Activated CD8-positive, alpha-beta memory T cell treated with anti-CD3 and anti-CD28 coated beads for 4 hours (primary cell): ENCODE results near the gene AIM2.
"Not testable (repeated sequence)": the region's sequence is repeated elsewhere in the genome, so short reads cannot be mapped to it uniquely, and the experiment has no call there.

Source experiments
- DNase-seq, 2 donors: peaks; one replicate each; pipeline ENCODE4 v3.0.0-alpha.2; 2020; ENCODE audit warnings: low read depth in 2 of 2

AIM2 gene, protein sequence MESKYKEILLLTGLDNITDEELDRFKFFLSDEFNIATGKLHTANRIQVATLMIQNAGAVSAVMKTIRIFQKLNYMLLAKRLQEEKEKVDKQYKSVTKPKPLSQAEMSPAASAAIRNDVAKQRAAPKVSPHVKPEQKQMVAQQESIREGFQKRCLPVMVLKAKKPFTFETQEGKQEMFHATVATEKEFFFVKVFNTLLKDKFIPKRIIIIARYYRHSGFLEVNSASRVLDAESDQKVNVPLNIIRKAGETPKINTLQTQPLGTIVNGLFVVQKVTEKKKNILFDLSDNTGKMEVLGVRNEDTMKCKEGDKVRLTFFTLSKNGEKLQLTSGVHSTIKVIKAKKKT

DNA sequence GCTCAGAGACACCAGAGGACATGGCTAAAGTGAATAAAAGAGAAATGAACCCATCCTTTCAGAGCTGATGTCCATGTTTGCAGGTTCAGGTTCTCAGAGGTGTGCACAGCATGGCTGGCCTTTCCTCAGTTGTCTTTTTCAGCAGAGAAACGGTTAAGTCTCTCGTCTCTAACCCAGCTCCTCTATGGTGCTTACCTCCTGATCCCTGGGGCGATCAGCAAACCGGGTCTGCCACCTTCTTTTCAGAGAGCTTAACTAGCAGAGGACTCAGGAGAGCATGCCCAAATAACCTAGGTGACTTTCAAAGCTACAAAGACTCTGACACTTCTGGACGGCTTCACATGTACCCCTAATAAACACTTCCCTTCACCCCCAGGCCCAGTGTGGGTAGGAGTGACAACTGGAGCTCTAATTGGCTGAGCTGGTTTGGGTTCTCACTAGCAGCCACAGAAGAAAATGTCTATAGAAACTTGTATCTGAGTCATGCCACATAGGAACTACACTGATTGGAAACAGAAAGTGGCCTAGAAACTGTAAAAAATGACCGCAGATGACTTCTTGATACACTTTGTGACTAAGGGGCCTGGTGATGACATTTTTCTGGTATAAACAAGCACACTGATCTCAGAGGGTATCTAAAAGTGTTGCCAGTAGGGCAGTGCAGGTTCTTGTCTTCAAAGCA lies at the start of gene AIM2:
Gene AIM2, minus strand, starts transcription at position 329 of the 682 bp plus-strand sequence. CDS start 3,267 bp downstream, outside the sequence.
- peak; percentile 30 to 39 for DNase-seq

GRCh38 chr1:159123587-159123986 lies 47.0 kb upstream of the AIM2 start:
- DNase-seq, result no peak

GRCh38 chr1:159122005-159122621 lies 45.5 kb upstream of the AIM2 start:
- no peak for DNase-seq

DNA sequence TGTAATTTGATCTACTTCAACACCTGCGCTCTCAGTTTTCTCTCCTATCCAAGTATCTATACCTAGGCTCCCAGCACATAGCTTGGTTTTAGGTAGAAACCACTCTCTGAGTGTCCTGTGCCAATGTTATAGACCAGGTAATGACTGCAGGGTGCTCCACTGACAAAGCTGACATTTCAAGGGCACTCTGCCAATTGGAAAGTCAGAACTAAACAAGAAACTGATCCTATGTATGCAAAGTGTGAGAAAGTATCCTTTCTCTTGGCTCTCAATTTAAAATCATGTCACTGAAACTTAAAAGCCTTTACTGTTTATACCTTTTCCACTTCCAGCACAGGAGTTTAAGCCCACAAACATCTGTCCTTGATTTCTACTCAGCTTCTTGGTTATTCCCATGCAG lies 45.0 kb upstream of the AIM2 start:
- no peak for DNase-seq

- no peak for DNase-seq
These were observed 43.8 kb upstream of the AIM2 start for GRCh38 chr1:159120317-159120716.

DNA sequence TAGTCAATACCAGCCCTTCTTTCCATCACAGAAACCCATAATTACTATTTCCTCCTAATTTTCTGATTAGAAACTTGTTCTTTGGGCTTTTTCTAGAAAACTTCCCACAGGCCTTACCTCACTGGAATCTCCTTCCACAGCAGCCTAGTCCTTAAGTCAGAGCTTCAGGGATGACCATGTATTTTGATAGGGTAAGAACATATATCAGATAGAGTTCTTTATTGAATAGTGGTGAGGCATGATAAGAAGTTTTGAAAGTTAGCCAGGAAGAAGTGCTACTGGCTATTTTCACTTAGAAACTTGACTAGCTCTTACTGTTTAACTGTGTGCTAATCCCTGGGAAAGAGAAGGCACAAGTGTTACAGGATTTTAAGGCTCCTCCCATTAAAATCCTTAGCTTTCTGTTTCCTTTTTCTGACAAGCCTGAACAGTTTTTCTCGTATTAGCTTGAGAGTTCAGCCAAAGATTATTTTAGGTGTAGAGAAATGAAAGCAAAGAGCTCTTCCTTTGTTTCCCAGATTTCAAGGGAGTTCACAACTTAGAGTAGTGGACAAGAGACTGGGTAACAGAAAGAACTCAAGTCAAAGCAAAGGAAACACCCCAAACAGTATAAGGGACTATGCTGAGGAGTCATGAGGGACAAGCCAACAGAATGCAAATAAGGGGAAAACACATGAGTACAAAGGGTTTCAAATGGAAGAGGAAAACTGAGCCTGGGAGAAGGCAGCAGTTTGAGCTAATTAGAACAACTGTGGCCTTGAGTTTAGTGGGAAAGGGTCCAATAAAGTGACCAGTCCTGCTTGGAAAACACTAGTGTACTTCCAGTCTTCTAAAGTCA lies 37.2 kb upstream of the AIM2 start:
- no peak for DNase-seq

DNA sequence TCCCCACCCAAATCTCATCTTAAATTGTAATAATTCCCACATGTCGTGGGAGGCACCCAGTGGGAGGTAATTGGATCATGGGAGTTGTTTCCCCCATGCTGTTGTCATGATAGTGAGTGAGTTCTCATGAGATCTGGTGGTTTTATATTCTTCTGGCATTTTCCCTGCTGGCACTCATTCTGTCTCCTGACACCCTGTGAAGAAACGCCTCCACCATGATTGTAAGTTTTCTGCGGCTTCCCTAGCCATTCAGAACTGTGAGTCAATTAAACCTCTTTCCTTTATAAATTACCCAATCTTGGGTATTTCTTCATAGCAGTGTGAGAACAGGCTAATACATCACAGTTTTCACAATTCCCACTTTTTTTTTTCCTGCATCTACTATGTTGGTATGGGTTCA lies 26.5 kb upstream of the AIM2 start:
- DNase-seq, result not testable (repeated sequence)

GRCh38 chr1:159100589-159100988 lies 24.0 kb upstream of the AIM2 start:
- no peak for DNase-seq

GRCh38 chr1:159098596-159098995 lies 22.0 kb upstream of the AIM2 start:
- DNase-seq, result no peak

- DNase-seq, result no peak
These were observed 15.6 kb upstream of the AIM2 start for GRCh38 chr1:159092036-159092760.

DNA sequence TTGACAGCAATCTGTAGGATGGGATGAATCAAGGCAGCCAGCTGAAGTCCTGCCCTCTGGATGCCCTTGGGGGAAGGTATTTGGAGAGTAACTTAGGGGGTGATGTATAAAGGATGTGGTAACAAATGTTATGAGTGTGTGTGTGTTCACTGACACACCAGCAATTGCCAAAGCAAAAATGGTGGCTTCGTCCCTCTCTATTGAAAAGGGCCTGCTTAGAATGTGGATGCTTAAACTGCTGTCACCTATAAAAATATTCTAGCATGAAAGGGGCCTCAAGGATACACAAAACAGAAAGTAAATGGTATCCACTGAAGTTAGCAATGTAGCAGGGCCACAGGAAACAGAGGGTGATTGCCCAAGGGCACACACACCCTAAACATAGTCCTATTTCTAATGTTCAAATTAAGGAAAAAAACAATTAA lies 15.1 kb upstream of the AIM2 start:
- no peak for DNase-seq

GRCh38 chr1:159091180-159091560 lies 14.6 kb upstream of the AIM2 start:
- no peak for DNase-seq

DNA sequence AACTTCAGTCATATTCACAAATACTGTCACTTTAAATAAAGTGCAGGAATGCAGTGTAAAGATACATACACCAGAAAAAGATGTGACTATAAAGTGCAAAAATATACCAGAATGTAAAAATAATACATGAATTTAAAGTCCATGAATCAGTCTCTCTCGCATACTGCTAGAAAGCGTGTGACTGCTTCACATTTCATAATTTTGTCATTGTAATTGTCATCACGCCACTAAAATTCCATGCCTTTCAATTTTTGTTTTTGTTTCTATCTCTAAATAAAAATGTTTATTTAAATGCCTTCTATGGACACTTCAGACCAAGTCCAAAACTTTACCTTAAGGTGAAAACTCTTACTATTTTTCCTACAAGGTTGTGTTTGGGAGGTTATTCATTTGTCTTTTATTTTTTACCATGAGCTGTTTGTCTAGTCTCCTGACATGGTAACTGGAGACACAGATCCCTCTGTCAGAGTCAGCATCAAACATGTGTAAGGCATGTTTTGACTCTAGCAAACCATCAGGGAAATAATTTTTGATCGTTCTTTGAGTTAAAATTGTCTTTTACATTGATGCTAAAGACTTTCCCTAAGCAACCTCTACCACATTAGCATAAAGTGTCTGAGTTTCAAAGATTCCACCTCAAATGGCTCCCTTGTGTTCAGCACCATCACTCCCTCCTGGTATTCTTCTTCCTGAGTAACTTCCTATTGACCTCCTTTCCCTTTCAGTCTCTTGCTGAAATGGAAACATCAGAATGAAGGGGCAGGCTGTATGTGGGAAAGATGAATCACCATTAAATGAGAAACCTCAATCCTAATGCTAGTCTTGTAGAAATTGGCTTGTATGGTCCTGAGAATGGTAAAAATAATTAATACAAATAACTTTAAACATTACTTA lies 14.0 kb upstream of the AIM2 start:
- no peak for DNase-seq

- DNase-seq, result no peak
These were observed 12.7 kb upstream of the AIM2 start for GRCh38 chr1:159089184-159089791.

DNA sequence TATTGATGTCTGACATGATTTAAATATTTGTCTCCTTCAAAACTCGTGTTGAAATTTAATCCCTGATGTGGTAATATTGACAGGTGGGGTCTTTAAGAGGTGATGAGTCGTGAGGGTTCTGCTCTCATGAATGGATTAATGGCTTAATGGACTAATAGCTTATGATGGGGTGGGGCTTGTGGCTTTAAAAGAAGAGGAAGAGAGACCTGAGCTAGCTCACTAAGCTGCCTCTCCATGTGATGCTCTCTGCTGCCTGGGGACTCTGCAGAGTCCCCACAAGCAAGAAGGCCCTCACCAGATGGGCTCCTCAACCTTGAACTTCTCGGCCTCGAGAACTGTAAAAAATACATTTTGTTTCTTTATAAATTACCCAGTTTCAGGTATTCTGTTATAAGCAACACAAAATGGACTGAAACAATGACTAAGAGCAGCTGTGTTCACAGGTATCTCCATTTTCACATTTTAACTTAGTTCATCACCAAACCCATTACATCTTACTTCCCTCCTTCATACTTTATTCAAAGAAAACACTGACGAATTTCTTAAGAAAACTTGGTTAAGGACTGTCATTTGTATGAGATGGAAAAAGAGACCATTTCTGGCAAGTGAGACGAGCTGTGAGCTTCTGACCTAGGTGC lies 12.1 kb upstream of the AIM2 start:
- no peak for DNase-seq

- DNase-seq, result no peak
These were observed 11.5 kb upstream of the AIM2 start for GRCh38 chr1:159088050-159088449.

DNA sequence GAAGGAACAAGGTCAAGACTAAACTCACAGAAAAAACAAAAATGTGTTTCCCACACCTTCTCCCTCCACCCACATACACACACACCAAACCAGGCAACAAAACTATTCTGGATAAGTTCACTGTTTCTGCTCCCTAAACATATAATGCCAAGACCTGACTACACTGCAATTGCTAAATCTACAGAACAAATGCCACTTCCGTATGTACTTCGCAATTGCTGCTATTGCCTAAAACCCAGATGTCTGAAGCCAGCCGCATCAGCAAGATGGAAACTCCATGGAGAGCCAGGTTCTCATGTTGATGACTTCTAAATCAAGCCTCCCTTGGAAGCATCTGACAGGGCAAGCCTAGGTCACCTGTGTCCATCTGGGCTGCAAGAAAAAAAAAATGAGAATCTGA lies 8.3 kb upstream of the AIM2 start:
- no peak for DNase-seq

DNA sequence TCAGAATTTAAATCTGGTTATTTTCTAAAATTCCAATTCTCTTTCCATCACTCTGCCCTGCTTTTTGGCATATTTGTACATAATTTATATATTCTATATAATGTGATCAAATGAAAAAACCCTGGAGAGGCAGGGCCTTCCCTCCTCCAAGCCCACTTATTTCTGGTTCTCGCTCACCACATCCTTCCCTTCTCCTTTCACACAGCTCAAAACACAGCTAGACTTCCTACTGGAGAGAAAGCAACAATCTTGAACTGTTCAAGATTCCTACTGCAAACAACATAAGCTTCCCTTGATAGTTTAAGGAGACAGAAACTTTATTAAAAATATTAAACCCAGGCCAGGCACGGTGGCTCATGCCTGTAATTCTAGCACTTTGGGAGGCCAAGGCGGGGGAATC lies 7.6 kb upstream of the AIM2 start:
- DNase-seq, result no peak

GRCh38 chr1:159083013-159083412 lies 6.4 kb upstream of the AIM2 start:
- DNase-seq, result no peak
